Epithelial cell of prostate (primary cell): ENCODE data around the gene TXNRD1.
"Not testable (repeated sequence)": the region's sequence is repeated elsewhere in the genome, so short reads cannot be mapped to it uniquely, and the experiment has no call there.

Source experiments
- DNase-seq: peaks from one replicate; pipeline ENCODE4 v3.0.0-alpha.2; 2011; ENCODE audit warnings: low read depth, low spot score
- H3K27ac ChIP-seq: fragments of 450-650 bp; 2 replicates; pipeline ENCODE4 v1.5.1; 2017; ENCODE audit warnings: mild to moderate bottlenecking

TXNRD1 gene

DNA sequence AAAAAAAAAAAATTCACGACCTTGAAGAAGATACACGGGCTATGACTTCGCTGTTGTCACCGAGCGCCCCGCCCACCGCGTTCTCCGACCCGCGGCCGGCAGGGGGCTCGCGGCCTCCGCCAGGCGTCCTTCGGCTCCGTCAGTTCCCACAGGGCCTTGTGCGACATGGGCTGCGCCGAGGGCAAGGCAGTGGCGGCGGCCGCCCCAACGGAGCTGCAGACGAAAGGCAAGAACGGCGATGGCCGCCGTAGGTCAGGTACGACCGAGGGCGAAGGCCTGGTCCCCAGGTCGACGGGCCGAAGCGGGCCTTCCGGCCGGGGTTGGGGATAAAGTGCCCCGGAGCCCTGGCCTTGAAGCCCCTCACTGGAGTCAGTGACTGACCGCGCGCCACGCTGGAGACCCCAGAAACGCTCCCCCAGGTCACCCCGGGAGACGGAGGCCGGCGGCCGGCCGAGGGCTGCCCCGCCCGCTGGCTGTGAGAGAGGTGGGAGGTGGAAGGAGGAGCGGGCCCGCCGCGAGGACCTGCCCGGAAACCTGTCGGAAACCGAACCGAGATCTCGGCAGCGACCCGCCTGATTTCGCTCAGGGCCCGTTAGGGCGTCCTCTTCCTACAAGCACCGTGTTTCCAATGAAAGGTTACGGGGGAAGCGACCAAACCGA is at the start of gene TXNRD1:
TXNRD1 (plus strand) TSS at position 142 of the 660 bp plus-strand sequence; CDS start at position 166, 24 bp downstream.
- no peak within 1 kb of the TSS for H3K27ac ChIP-seq
- no peak for DNase-seq

DNA sequence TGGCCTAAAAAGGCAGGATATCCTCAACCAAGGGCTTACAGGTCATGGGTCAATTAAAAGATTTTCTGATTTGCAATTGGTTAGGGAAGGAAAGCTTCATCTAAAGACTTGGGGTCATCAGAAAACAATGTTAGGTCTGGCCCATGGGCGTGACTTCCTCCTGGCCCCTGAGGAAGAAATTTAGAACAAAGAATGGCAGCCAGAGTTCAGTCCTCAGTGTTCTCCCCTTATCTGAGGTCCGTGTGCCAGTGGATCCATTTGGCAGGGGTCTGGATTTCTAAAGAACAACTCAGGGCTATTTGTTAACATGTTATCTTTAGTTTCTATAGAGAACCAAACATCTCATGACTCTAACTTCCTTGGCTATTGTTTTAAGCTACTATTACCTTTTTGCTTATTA is 49.8 kb upstream of the TXNRD1 start:
- DNase-seq, result no peak
- H3K27ac ChIP-seq, result no peak overlapping the region

GRCh38 chr12:104166465-104166864 is 49.1 kb upstream of the TXNRD1 start:
- DNase-seq, result no peak
- no peak overlapping the region for H3K27ac ChIP-seq

- H3K27ac ChIP-seq, result no peak overlapping the region
- no peak for DNase-seq
These were observed 47.8 kb upstream of the TXNRD1 start for GRCh38 chr12:104167519-104168458.

- no peak overlapping the region for H3K27ac ChIP-seq
- DNase-seq, result no peak
These were observed 47.0 kb upstream of the TXNRD1 start for GRCh38 chr12:104168596-104168995.

- DNase-seq, result no peak
- no peak overlapping the region for H3K27ac ChIP-seq
These were observed 43.6 kb upstream of the TXNRD1 start for GRCh38 chr12:104171785-104172569.

DNA sequence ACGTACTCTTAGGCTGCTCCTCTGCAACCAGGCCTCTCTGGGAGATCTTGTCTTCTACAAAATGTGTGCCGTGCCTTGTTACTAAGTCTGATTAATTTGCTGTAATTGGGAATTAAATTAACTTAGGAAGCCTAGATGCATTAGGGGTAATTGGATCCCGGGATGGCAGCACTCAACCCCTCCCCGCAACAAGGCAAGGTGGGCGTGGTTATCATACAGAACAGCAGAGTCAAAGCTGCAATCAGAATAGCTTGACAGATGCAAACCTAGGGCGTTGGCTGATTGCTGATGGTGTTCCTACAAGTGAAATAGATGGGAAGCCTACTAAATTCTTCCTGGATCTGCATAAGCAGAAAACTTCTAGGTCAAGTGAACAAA is 43.0 kb upstream of the TXNRD1 start:
- no peak overlapping the region for H3K27ac ChIP-seq
- no peak for DNase-seq

DNA sequence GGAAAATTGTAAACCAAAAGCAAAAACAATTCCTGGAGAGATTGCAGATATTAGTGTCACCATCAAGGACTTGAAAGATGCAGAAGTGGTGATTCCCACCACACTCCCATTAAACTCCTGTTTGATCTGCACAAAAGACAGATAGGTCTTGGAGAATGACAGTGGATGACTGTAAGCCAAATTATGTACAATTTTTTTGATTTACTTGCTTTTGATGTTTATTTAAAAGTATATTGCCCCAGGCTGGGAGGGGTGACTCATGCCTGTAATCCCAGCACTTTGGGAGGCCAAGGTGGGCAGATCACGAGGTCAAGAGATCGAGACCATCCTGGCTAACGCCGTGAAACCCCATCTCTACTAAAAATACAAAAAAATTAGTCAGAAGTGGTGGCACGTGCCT is 41.8 kb upstream of the TXNRD1 start:
- H3K27ac ChIP-seq, DNase-seq: not testable (repeated sequence)

DNA sequence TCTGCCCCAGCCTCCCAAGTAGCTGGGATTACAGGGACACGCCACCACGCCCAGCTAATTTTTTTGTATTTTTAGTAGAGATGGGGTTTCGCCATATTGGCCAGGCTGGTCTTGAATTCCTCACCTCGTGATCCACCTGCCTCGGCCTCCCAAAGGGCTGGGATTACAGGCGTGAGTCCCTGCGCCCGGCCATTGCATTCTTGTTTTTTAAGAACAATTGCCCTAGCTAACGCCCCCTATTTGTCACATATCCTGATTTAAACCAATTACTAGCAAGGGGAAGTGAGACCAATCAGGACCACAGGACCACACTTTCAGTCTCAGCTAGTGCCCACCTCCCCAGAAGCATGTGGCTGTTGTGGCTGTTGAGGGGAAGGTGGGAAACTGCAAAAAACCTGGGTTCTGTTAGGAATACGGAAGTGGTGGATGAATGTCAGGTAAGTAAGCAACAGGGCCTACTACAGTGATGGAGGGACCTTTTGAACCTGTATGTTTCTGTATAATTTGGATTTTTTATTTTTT is 39.8 kb upstream of the TXNRD1 start:
- no peak for DNase-seq
- no peak overlapping the region for H3K27ac ChIP-seq

DNA sequence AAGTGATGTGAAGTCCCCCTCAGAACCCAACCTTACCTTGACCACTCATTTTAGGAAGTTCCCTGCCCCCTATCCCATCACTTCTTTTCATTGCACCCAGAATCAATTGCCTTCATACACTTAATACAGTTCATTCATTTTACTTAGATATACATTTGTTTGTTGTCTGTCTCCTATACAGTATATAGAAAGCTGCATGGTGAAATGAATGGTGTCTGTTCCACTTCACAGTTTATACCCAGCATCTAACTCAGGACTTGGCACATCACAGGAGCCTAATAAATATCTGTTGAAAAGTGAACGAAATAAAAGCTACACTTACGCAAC is 38.3 kb upstream of the TXNRD1 start:
- no peak for DNase-seq
- H3K27ac ChIP-seq, result no peak overlapping the region

- H3K27ac ChIP-seq, result no peak overlapping the region
- DNase-seq, result peak; percentile 48
These were observed 37.7 kb upstream of the TXNRD1 start for GRCh38 chr12:104177663-104178501.

GRCh38 chr12:104180374-104180773 is 35.2 kb upstream of the TXNRD1 start:
- no peak for DNase-seq

DNA sequence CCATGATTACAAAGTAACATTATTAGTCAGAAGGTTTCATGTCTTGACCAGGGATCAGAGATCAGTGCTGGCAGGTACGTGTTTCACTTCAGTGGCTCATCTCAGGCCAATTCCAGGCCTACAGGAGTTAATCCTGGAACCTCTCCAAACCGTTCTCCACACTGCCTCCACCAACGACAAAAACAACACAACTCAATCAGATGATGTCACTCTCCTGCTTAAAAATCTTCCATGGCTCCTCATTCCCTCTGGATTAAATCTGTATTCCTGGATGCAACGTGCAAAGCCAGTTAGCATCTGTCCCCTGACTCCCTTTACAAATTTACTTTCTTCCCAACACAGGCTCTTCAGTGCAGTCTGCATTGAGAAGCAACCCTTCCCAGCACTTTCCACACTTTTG is 34.3 kb upstream of the TXNRD1 start:
- no peak for DNase-seq
- no peak overlapping the region for H3K27ac ChIP-seq

More at GRCh38 chr12:104180374-104180773, 35.2 kb upstream of the TXNRD1 start:
- no peak overlapping the region for H3K27ac ChIP-seq

DNA sequence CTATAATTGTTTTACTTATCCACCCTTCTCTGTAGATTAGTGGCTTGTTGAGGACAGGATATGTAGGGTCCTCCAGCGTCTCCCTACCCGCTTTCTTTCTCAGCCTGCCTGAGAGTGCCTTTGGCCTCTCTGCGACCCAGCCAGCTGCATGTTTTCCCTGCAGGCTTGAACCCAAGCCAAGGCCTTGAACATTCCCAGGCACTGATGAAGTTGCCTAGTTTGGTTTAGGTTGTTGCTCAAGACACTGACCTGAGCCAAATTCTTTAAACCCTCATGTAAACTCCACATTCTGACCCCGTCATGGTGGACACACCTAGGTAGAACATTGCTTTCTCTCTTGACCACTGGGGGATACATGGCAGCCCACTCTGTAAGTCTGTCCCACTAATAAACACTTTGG is 33.4 kb upstream of the TXNRD1 start:
- no peak overlapping the region for H3K27ac ChIP-seq
- no peak for DNase-seq

GRCh38 chr12:104182621-104183378 is 32.8 kb upstream of the TXNRD1 start:
- no peak overlapping the region for H3K27ac ChIP-seq
- no peak for DNase-seq

GRCh38 chr12:104183443-104183842 is 32.1 kb upstream of the TXNRD1 start:
- no peak overlapping the region for H3K27ac ChIP-seq
- no peak for DNase-seq

- no peak overlapping the region for H3K27ac ChIP-seq
- no peak for DNase-seq
These were observed 28.0 kb upstream of the TXNRD1 start for GRCh38 chr12:104187446-104188155.

GRCh38 chr12:104188534-104188933 is 27.0 kb upstream of the TXNRD1 start:
- DNase-seq, result no peak
- no peak overlapping the region for H3K27ac ChIP-seq
